ENCODE data around the gene NDFIP1.

The NDFIP1 gene

DNA sequence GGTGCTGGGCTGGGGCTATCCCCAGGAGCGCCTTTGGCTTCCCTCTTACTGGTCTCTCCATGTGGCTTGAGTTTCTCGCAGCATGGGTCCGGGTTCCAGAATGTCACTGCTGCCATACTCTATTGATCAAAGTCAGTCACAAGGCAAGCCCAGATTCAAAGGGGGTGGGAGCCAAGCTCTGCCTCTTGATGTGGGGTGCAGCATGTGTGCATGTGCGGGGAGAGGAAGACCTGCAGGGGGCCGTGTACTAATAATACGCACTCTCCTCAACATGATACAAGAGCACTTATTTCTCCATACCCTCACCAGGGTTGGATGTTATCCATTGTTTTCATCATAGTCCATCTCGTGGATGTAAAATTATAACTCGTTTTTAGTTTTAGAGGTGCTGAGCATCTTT, 81.2 kb downstream of the NDFIP1 start:
- DNase-seq (ENCODE audit: low spot score): no peak

DNA sequence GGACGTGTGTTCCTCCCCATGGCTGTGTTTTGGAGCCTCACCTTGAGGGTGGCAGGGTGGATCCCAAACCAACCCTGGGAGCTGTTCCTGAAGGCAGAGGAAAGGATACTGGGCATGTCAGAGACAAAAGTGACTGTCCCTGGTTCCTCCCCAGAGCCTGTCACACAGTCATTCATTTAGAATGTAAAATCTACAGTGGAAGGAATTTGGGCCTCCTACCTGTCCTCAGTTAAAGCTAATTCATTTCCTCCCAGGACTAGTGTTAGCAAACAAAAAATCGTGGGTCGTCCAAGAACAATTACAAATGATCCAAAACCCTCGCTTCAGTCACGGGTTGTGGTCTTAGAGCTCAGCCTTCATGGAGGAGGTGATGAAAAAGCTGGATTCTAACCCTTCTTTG, 83.2 kb downstream of the NDFIP1 start:
- no peak for DNase-seq (ENCODE audit: low spot score)

DNA sequence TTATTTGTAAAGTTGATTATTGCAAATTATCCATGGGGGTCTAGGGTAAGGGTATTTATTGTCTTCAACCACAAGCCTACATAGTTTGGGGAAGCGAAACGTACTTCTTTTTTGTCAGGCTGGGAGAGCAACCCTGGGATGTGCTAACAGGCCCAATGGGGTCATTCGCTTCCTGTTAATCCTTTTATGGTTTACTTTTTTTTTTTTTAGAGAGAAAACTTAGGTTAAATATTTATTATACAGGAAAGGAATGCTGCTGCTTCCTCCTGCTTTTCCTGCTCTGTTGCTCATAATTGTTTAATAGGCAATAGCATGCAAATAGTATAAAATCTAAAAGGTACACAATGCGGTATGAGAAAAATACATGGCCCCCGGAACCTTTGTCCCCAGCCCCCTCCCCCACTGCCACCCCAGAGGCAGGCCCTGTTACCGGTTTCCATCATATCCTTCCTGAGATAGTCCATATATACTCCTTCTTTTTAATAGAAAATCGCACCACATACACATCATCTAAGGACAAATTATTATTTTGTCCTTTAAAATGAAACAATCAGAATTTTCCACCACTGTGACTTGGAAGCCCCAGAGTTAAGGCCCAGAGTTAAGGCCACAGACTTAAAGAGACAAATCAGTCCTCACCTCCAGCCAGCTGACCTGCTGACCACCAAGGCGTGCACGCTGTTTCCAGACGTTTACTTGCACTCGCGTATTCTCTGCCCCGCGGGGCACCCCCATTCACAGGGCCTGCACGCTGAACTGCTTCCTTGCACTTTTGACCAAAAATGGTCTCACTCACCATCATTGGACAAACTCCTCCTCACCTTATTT, 83.9 kb downstream of the NDFIP1 start:
- DNase-seq (ENCODE audit: low spot score): peak; percentile 65

DNA sequence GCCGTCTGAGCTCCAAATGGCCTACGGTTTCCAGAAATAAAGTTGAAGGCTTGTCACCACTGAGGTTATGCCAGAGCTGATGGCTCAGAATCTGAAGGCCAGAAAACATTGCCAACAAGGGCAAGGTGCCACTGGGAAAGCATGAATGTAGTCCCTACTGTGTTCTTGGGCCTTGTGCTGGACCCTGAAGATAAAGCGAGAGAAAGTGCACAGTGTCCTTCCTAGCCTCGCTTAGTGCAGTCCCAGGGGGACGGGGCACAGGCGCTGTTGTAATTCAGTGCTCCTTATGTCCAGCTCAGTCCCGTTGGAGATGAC, 84.5 kb downstream of the NDFIP1 start:
- no peak for DNase-seq (ENCODE audit: low spot score)

DNA sequence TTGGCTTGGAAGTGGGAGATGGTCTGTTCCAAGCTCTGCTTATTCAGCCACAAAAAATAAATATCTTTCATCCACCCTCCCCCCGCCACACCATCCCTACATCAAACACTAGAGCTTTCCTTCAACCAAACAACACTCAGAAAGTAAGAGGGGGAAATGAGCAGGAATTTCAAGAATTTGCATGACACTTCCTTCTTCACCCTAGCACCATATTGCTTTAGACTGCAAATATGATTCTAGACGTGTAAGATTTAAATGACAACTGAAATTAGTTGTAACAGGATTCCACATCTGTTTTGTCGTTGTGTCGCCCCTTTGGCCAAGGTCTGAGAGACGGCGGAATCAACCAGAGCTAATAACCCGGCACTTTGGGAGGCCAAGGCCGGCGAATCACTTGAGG, 88.5 kb downstream of the NDFIP1 start:
- DNase-seq (ENCODE audit: low spot score): peak; percentile 78

DNA sequence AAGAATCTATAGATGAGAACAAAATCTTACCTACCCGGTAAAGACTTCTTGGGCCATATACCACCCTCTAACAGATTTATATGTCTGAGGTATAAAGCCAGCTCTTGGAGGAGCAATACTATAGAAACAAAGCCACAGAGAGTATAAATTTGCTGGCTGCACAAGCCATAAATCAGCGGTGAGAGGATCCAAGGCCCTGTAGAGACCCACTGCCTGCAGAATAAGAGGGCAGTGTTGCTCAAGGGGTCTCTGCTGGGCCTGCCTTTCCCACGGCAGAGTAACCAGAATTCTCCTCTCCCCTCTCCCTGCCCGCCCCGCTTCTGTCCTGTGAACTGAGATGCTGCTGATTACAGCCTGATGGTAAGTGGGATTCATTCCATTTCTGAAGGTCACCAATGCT, 89.2 kb downstream of the NDFIP1 start:
- no peak for DNase-seq (ENCODE audit: low spot score)

DNA sequence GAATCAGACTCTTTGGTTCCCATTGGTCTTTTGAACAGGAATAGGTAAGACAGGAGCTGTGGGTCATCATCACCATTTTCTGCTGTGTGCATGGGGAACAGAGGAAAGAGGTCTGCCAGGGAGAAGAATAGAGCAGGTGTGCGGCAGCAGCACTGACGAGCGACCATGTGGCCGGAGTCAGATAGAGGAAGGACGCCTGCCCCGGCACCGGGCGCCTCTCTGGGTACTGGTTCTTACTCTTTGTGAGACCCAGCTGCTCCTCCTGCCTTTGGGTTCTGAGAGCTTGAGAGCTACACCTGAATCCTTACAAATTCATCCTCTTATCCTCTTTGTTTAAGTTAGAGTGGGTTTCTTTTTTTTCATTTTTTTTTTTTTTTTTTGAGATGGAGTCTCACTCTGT, 90.8 kb downstream of the NDFIP1 start:
- DNase-seq (ENCODE audit: low spot score): no peak

DNA sequence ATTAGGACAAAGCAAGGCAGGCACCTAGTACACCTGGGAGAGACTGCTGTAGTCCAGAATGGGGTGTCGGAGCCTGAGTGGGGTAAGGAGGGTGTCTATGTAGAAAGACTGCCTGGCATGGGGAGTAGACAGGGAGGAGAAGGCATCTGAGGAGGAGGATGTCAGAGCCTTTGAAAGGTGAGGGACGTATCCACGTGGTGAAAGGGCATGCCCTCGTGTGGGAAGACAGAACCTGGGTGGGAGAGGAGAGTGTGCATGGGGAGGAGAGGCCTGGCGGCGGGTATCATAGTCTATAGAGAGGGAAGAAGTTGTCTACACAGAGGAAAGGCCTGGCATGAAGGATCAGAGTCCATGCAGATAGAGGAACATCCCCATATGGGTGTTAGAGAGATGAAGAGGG, 91.8 kb downstream of the NDFIP1 start:
- no peak for DNase-seq (ENCODE audit: low spot score)

DNA sequence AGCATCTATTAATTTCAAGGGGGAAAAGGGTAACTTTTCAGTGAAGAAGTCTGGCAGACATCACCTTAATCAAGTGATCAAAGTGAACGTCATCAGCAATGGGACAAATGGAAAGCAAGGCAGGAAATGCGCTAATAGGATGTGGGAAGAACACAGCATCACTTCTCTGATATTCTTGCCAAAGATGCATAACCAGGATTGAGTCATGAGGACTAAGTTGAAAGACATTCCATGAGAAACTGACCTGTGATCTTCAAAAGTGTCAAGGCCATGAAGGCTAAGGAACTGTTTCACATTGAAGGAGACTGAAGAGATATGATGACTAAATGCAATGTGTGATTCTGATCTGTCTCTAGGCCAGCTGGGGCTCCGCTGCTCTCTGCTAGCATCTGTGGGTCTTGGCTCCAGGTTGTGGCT, 92.9 kb downstream of the NDFIP1 start:
- DNase-seq (ENCODE audit: low spot score): peak; percentile 100

DNA sequence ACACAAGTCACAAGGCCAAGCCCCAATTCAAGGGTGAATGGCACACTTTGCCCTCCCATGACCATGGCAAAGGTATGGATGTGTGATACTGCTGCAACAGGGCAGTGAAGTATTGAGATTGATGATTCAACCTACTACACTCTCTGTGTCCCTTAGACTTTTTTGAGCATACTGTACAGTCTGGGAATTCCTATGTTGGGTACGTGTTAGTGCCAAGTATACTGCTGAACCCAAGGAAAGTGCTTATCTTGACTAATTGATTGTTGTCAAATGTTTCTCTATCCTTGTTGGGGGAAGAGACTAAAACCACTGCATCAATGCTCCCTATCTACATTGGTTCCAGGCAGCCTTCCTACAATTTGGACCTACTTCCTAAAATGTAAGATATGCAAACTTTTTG, 93.7 kb downstream of the NDFIP1 start:
- peak; percentile 36 for DNase-seq (ENCODE audit: low spot score)

All from kidney capillary endothelial cell (primary cell).